Vagina (tissue), 2 donors: ENCODE results near the gene CRY1.

Source experiments
- CTCF ChIP-seq, 3 experiments: fragments of 450-650 bp in 2 of 3; fragments of 200-600 bp in 1 of 3; sonication (generic) in 1 of 3; IDR thresholded peaks; one replicate each; pipeline ENCODE4 v1.5.1; 2017 to 2019; ENCODE audit warnings: antibody characterized with exemption in 3 of 3, mild to moderate bottlenecking in 2 of 3, moderate library complexity in 2 of 3
- POLR2AphosphoS5 ChIP-seq, 2 donors: sonication (generic); formaldehyde crosslinking; IDR thresholded peaks; one replicate each; pipeline ENCODE4 v1.9.0; 2017; ENCODE audit warnings: antibody characterized with exemption in 2 of 2, mild to moderate bottlenecking in 2 of 2, low read depth in 1 of 2; ENCODE audit not compliant: insufficient read depth in 1 of 2

DNA sequence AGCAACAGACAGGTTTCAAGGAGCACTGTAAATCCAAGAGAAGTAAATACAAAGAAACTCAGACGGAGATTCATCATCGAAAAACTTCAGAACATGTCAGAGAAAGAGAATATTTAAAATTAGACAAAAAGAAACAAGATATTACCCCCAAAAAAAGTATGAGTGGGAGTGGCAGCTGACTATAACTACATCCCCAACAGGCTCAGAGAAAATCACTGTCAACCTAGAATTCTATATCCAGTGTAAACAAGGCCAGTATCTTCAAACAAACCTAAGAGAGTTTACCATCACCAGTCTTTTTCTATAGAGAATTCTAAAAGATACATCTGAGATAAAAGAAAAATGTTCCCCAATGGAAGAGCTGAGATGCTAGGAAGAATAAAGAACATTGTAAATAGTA is 39.6 kb downstream of the CRY1 start:
- TF ChIP-seq CTCF (IDR thresholded peaks at IDR 0.05), result no peak
- TF ChIP-seq POLR2AphosphoS5 (IDR thresholded peaks at IDR 0.05; ENCODE audit: insufficient read depth in 1 of 2, low read depth in 1 of 2), result no peak
